ACC112 (cell line): ENCODE data around the gene NFASC.

Experiments used
- H2AFZ ChIP-seq: fragments of 200-600 bp; sonication (generic); one replicate; pipeline ENCODE4 v1.6.0; 2017; ENCODE audit warnings: antibody characterized with exemption, low read length; ENCODE audit not compliant: unreplicated experiment
- H3K27ac ChIP-seq: fragments of 200-600 bp; sonication (generic); 2 replicates; pipeline ENCODE4 v1.5.1; 2014; ENCODE audit warnings: low read depth, mild to moderate bottlenecking, antibody characterized with exemption, low read length, moderate library complexity
- H3K27me3 ChIP-seq: fragments of 200-600 bp; sonication (generic); 2 replicates; pipeline ENCODE4 v1.6.1; 2014; ENCODE audit warnings: mild to moderate bottlenecking, antibody characterized with exemption, low read length, moderate library complexity, mixed read lengths; ENCODE audit not compliant: insufficient read depth
- H3K36me3 ChIP-seq: fragments of 200-600 bp; sonication (generic); 2 replicates; pipeline ENCODE4 v1.6.1; 2016; ENCODE audit warnings: mild to moderate bottlenecking, antibody characterized with exemption, low read length, moderate library complexity, mixed read lengths; ENCODE audit not compliant: insufficient read depth
- H3K4me1 ChIP-seq: fragments of 200-600 bp; sonication (generic); one replicate; pipeline ENCODE4 v1.6.1; 2016; ENCODE audit warnings: low read length, mixed read lengths; ENCODE audit not compliant: insufficient read depth, unreplicated experiment, control insufficient read depth
- H3K4me3 ChIP-seq: fragments of 200-600 bp; sonication (generic); 2 replicates; pipeline ENCODE4 v1.5.1; 2014; ENCODE audit warnings: mild to moderate bottlenecking, low read depth, low read length
- H3K79me2 ChIP-seq: fragments of 200-600 bp; sonication (generic); one replicate; pipeline ENCODE4 v1.6.0; 2016; ENCODE audit warnings: low read length; ENCODE audit not compliant: control insufficient read depth, unreplicated experiment, insufficient read depth

NFASC gene

GRCh38 chr1:204990059-204990664 lies 119.5 kb downstream of the NFASC start:
- H3K79me2 ChIP-seq = no peaks in the 10 kb centered on the region
- no peak overlapping the region for H3K4me3 ChIP-seq
- H3K36me3 ChIP-seq = no peaks in the 10 kb centered on the region; the same call in 1 of the 2 replicates
- no peak overlapping the region for H3K27ac ChIP-seq
- H3K27me3 ChIP-seq = no peaks in the 10 kb centered on the region
- H2AFZ ChIP-seq = no peak overlapping the region
- H3K4me1 ChIP-seq = peaks cover 8% of the 10 kb centered on the region

GRCh38 chr1:204990721-204991341 lies 120.2 kb downstream of the NFASC start:
- Histone ChIP-seq H3K27ac (no peak overlapping the region), H3K4me1 (peaks cover 8% of the 10 kb centered on the region), H3K4me3 (no peak overlapping the region), H3K27me3 (no peaks in the 10 kb centered on the region), H3K79me2 (no peaks in the 10 kb centered on the region), H3K36me3 (no peaks in the 10 kb centered on the region; the same call in 1 of the 2 replicates), H2AFZ (no peak overlapping the region)

GRCh38 chr1:204991342-204991844 lies 120.7 kb downstream of the NFASC start:
- H3K27ac ChIP-seq = no peak overlapping the region
- H3K79me2 ChIP-seq = no peaks in the 10 kb centered on the region
- H2AFZ ChIP-seq = no peak overlapping the region
- no peak overlapping the region for H3K4me3 ChIP-seq
- no peaks in the 10 kb centered on the region for H3K27me3 ChIP-seq
- H3K36me3 ChIP-seq = no peaks in the 10 kb centered on the region; the same call in 1 of the 2 replicates
- peaks cover 8% of the 10 kb centered on the region for H3K4me1 ChIP-seq

- no peaks in the 10 kb centered on the region for H3K27me3 ChIP-seq
- H3K79me2 ChIP-seq = no peaks in the 10 kb centered on the region
- no peaks in the 10 kb centered on the region; the same call in 1 of the 2 replicates for H3K36me3 ChIP-seq
- H3K4me3 ChIP-seq = no peak overlapping the region
- H3K27ac ChIP-seq = no peak overlapping the region
- H3K4me1 ChIP-seq = peaks cover 8% of the 10 kb centered on the region
- no peak overlapping the region for H2AFZ ChIP-seq
Measured at GRCh38 chr1:204992201-204992997, 121.7 kb downstream of the NFASC start.

GRCh38 chr1:204992998-204993314 lies 122.3 kb downstream of the NFASC start:
- H3K36me3 ChIP-seq = no peaks in the 10 kb centered on the region; the same call in 1 of the 2 replicates
- H3K4me3 ChIP-seq = no peak overlapping the region
- no peak overlapping the region for H3K27ac ChIP-seq
- H3K4me1 ChIP-seq = peaks cover 8% of the 10 kb centered on the region
- H3K79me2 ChIP-seq = no peaks in the 10 kb centered on the region
- H2AFZ ChIP-seq = no peak overlapping the region
- no peaks in the 10 kb centered on the region for H3K27me3 ChIP-seq

- peaks cover 8% of the 10 kb centered on the region for H3K4me1 ChIP-seq
- no peaks in the 10 kb centered on the region for H3K79me2 ChIP-seq
- no peaks in the 10 kb centered on the region for H3K27me3 ChIP-seq
- H3K36me3 ChIP-seq = no peaks in the 10 kb centered on the region; the same call in 1 of the 2 replicates
- no peak overlapping the region for H3K4me3 ChIP-seq
- H3K27ac ChIP-seq = no peak overlapping the region
- H2AFZ ChIP-seq = no peak overlapping the region
Measured at GRCh38 chr1:204994086-204994862, 123.6 kb downstream of the NFASC start.

- Histone ChIP-seq H3K4me3 (no peak overlapping the region), H3K27ac (no peak overlapping the region), H2AFZ (no peak overlapping the region), H3K79me2 (no peaks in the 10 kb centered on the region), H3K27me3 (no peaks in the 10 kb centered on the region), H3K36me3 (no peaks in the 10 kb centered on the region), H3K4me1 (peaks cover 8% of the 10 kb centered on the region)
Measured at GRCh38 chr1:204996981-204997380, 126.3 kb downstream of the NFASC start.

GRCh38 chr1:204997591-204998355 lies 127.1 kb downstream of the NFASC start:
- H3K4me1 ChIP-seq = peaks cover 8% of the 10 kb centered on the region
- H3K4me3 ChIP-seq = no peak overlapping the region
- no peaks in the 10 kb centered on the region for H3K36me3 ChIP-seq
- no peak overlapping the region for H2AFZ ChIP-seq
- H3K79me2 ChIP-seq = no peaks in the 10 kb centered on the region
- no peak overlapping the region for H3K27ac ChIP-seq
- H3K27me3 ChIP-seq = no peaks in the 10 kb centered on the region

GRCh38 chr1:205001162-205001561 lies 130.5 kb downstream of the NFASC start:
- no peaks in the 10 kb centered on the region for H3K79me2 ChIP-seq
- H3K27me3 ChIP-seq = no peaks in the 10 kb centered on the region
- H3K4me3 ChIP-seq = no peak overlapping the region
- no peak overlapping the region for H2AFZ ChIP-seq
- H3K36me3 ChIP-seq = no peaks in the 10 kb centered on the region
- no peak overlapping the region for H3K27ac ChIP-seq
- no peaks in the 10 kb centered on the region for H3K4me1 ChIP-seq

- no peaks in the 10 kb centered on the region for H3K79me2 ChIP-seq
- H3K27ac ChIP-seq = no peak overlapping the region
- no peaks in the 10 kb centered on the region for H3K4me1 ChIP-seq
- H3K36me3 ChIP-seq = no peaks in the 10 kb centered on the region
- no peak overlapping the region for H2AFZ ChIP-seq
- H3K4me3 ChIP-seq = no peak overlapping the region
- H3K27me3 ChIP-seq = no peaks in the 10 kb centered on the region
Measured at GRCh38 chr1:205002705-205003104, 132.0 kb downstream of the NFASC start.
